Kidney epithelial cell (primary cell): ENCODE results near the gene ABCC10. TPM values are rescaled to one million over a fixed set of nuclear protein-coding genes. Genes with fewer than 3 reads are reported as not detected.

ENCODE experiments used
- DNase-seq: peaks from one replicate; pipeline ENCODE4 v3.0.0-alpha.2; 2010; ENCODE audit warnings: low read depth
- H3K27me3 ChIP-seq: 2 replicates; pipeline ENCODE4 v1.6.0; 2011; ENCODE audit warnings: low read length; ENCODE audit not compliant: control insufficient read depth, insufficient read depth
- H3K36me3 ChIP-seq: 2 replicates; pipeline ENCODE4 v1.5.1; 2011; ENCODE audit warnings: low read length; ENCODE audit not compliant: control insufficient read depth, insufficient read depth
- H3K4me3 ChIP-seq: 2 replicates; pipeline ENCODE4 v1.5.1; 2011; ENCODE audit warnings: low read depth, mild to moderate bottlenecking, control low read depth, low read length
- total RNA-seq: library from RNA; depleted of rRNA; stranded (reverse); fragments of >200 nt; gene quantifications from 2 replicates; pipeline ENCODE4 v1.2.3, GENCODE V29; 2015
- TF ChIP-seq, protein P1 (sequence below): IDR thresholded peaks from 2 replicates; pipeline ENCODE4 v1.5.1; 2011; ENCODE audit warnings: mild to moderate bottlenecking, moderate library complexity, low read length, control low read depth, inconsistent platforms; ENCODE audit not compliant: insufficient read depth, poor library complexity, severe bottlenecking

The ABCC10 gene
- total RNA-seq, 1 donor from 2014 or later = 24.9 TPM

- H3K27me3 ChIP-seq = no peaks in the 10 kb centered on the region
- DNase-seq = no peak
- TF ChIP-seq, protein P1, sequence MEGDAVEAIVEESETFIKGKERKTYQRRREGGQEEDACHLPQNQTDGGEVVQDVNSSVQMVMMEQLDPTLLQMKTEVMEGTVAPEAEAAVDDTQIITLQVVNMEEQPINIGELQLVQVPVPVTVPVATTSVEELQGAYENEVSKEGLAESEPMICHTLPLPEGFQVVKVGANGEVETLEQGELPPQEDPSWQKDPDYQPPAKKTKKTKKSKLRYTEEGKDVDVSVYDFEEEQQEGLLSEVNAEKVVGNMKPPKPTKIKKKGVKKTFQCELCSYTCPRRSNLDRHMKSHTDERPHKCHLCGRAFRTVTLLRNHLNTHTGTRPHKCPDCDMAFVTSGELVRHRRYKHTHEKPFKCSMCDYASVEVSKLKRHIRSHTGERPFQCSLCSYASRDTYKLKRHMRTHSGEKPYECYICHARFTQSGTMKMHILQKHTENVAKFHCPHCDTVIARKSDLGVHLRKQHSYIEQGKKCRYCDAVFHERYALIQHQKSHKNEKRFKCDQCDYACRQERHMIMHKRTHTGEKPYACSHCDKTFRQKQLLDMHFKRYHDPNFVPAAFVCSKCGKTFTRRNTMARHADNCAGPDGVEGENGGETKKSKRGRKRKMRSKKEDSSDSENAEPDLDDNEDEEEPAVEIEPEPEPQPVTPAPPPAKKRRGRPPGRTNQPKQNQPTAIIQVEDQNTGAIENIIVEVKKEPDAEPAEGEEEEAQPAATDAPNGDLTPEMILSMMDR = no peak
- H3K36me3 ChIP-seq = no peaks in the 10 kb centered on the region
- H3K4me3 ChIP-seq = no peak overlapping the region
These were observed 9.4 kb downstream of the ABCC10 start for GRCh38 chr6:43436577-43437282.

GRCh38 chr6:43437700-43438099 is 10.4 kb downstream of the ABCC10 start:
- DNase-seq = no peak
- Histone ChIP-seq H3K36me3 (peaks cover under 1% of the 10 kb centered on the region), H3K4me3 (no peak overlapping the region), H3K27me3 (no peaks in the 10 kb centered on the region)
- TF ChIP-seq, protein P1 = no peak

GRCh38 chr6:43442935-43443334 is 15.6 kb downstream of the ABCC10 start:
- H3K36me3 ChIP-seq = peaks cover 2% of the 10 kb centered on the region
- no peak overlapping the region for H3K4me3 ChIP-seq
- no peak for DNase-seq
- TF ChIP-seq, protein P1 = no peak
- H3K27me3 ChIP-seq = no peaks in the 10 kb centered on the region

DNA sequence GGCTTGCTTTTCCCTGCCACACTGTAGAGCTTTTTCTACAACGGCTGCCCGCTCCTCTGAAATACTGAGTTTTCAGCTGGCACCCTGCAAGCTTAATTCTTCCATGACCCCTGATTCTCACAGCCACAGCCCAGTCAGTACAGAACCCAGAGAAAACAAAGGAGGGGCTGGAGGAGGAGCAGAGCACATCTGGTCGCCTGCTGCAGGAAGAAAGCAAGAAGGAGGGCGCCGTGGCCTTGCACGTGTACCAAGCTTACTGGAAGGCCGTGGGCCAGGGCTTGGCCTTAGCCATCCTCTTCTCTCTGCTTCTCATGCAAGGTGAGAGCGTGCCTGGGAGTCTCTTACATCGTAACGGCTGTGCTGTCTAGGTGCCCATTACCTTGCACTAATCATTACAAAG is 16.7 kb downstream of the ABCC10 start:
- TF ChIP-seq, protein P1 = no peak
- no peak for DNase-seq
- peaks cover 3% of the 10 kb centered on the region for H3K36me3 ChIP-seq
- no peak overlapping the region for H3K4me3 ChIP-seq
- no peaks in the 10 kb centered on the region for H3K27me3 ChIP-seq

DNA sequence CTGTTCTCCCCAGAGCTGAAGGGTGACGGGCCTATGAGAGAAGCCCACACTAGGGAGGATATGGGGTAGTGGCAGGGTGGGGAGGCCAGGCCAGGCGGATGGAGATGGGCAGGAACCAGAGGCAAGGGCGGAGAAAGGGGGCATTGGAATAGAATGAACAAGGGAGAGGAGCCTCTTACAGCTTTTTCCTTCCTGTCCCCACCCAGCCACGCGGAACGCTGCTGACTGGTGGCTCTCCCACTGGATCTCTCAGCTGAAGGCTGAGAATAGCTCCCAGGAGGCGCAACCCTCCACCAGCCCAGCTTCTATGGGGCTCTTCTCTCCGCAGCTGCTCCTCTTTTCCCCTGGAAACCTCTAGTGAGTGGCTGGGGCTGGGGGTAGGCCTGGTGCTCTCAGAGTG is 17.2 kb downstream of the ABCC10 start:
- peaks cover 3% of the 10 kb centered on the region for H3K36me3 ChIP-seq
- DNase-seq = no peak
- no peaks in the 10 kb centered on the region for H3K27me3 ChIP-seq
- H3K4me3 ChIP-seq = no peak overlapping the region
- TF ChIP-seq, protein P1 = no peak

DNA sequence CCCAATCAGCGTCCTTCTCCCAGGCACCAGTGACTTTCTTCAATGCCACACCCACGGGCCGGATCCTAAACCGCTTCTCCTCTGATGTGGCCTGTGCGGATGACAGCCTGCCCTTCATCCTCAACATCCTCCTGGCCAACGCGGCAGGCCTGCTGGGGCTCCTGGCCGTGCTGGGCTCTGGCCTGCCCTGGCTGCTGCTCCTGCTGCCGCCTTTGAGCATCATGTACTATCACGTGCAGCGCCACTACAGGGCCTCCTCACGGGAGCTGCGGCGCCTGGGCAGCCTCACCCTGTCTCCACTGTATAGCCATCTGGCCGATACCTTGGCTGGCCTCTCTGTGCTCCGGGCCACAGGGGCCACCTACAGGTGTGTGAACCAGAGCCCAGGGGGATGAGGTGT is 18.2 kb downstream of the ABCC10 start:
- H3K27me3 ChIP-seq = no peaks in the 10 kb centered on the region
- H3K4me3 ChIP-seq = no peak overlapping the region
- DNase-seq = no peak
- TF ChIP-seq, protein P1 = no peak
- H3K36me3 ChIP-seq = peaks cover 3% of the 10 kb centered on the region
